GM12873 (cell line): Measurements from ENCODE around the gene TSKU.

Experiments used
- CTCF ChIP-seq: IDR thresholded peaks from 2 replicates; pipeline ENCODE4 v1.5.1; 2012; ENCODE audit warnings: low read depth, mild to moderate bottlenecking, moderate library complexity, low read length, control low read depth; ENCODE audit not compliant: insufficient read depth; ENCODE audit errors: missing control alignments

The TSKU gene

DNA sequence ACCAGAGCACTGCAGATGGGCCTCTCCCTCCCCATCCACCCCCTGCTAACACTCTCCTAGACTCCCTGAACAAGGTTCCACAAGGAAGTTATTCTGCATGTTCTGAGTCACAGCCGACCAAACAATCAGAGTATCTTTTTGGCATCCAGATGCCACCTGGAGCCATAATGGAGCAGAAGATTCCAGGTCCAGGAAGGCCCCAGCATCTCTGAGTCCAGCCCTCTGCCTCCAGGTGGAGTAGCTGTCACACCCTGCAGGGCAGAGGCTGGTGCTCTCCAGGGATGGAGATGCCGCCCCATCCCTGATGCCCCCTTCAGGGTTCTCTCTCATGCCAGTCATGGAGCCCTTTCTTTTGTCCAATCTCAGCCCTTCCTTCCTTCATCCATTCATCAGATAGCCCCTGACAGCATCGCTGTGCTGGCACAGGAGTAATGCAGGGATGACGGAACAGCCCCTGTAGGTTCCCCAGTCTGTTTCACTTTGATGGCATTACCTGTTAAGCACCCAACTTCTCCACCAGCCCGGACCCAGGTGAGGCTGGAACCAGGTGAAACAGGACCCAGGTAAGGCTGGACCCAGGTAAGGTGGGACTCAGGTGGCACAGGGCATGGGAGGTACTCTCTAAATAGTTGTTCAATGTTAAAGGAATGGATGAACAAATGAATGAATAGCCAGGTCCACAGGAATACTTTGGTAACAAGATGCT is 20.1 kb upstream of the TSKU start:
- TF ChIP-seq CTCF: no peak

DNA sequence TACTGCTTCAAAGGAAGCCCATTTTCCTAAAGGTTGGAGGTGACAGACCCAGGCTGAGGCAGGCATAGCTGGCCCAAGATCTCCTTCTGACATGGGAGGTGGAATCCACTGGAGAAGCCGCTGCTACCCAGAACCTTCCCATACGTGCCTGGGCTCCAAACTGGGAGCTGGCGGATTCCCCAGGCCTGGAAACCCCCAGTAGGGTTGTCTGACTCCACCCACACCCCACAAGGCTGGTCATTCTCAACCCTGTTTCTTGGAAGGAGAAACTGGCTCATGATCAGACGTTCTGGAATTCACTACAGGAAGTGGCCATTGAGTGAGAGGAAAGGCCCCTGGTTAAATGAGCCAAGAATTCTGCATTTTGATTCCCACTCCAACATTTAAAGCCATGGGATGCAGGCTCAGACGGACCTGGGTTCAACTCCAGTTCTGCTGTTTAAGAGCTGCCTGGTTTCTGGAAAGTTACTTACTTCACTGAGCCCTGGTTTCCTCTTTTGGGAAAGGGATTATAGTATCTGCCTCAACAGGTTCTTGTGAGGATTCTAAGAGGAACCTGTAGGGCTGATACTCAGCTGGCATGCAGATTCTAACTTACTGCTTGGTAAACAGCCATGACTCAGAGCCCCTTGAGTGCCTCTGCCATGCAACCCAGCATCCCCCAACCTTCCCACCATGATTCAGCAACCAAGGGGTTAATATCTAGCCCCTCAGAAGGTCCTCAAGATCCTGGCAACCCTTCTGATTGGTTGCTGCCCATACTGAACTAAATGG is 19.4 kb upstream of the TSKU start:
- TF ChIP-seq CTCF: no peak

DNA sequence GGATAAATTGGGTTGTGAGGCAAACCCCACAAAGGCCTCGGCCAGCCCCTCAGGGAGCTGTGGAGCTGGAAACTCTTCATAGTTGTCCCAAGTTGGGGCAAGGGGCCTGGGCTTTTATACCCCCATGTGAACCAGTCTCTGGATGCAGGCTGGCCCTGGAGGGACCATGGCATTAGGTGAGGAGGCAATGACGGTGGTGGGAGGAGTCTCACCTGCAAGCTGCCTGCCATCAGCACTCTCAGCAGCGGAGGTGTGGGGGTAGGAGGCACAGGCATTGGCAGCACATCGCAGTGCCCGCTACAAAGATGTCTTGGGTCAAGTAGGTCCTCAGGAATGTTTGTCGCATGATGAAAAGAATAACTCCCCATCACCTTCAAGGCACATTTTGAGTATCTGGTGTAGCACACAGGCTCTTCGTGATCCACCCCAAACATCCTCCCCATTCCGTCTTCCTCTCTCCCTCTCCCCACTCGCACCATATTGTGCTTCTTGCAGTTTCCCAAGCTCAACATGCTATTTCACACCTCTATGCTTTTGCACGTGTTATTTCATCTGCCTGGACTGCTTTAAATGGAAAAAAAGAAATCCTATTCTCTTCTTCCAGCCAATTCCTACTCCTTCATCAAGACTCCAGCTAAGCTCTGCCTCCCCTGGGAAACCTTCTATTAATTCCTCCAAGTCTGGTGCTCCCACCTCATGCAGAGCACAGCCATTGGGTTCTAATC is 18.1 kb upstream of the TSKU start:
- TF ChIP-seq CTCF: no peak

DNA sequence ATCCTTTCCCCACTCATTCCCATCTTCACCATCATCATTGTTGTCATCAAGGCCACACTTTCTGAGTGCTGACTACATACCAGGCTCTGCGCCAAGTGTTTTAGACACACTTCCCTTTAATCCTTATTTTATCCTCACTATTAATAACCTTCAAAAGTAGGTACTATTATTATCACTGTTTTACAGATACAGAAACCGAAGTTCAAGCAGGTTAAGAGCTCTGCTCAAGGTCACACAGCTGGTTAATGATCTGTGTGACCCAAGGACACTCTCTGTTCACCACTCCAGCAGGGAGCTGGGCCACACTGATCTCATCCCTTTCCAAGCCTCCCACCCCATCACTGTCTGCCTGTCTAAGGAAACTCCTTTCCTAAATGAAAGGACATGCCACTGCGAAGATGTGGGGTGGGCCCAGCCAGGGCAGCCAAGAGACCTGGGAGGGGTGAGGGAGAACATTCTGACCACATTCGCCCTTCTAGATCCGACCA is 17.2 kb upstream of the TSKU start:
- TF ChIP-seq CTCF: no peak

DNA sequence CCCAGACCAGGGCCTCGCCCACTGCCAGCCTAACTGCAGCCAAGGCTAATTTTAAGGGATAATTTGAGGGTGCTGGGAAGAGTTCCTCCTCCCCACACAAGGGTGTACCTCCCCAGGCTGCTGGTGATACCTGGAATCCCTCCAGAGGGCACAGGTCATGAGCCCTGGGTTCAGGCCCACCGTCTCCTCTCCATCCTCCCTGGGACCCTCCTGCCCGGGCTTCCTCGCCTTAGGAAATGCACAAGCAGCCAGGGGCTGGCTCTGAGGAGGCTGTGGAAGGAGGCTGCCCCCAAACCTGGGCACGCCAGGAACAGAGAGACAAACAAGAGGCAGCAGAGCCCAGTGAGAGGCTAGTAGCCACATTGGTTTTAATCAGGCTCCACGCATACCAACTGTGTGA is 16.6 kb upstream of the TSKU start:
- no peak for TF ChIP-seq CTCF

DNA sequence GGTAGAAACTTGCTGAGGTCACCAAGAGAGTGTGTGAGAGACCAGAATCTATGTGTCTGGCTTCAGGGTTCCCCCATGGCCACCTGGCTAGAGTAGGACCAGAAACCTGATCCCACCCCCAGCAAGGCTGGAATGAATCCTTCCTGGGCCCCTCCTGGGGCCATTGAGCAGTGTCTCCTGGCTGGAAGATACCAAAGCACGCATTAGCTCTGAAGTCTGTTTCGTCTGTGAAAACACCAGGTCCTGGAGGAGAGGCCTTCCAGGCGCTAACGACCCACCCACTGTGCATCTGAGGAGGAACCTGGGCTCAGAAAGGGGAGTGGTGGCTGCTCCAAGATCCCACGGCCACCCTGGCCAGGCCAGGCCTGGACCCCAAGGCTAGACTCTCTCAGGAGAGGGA is 15.5 kb upstream of the TSKU start:
- TF ChIP-seq CTCF: no peak
